DMS 273 (cell line): ENCODE results near the gene POMT2.
A peak's percentile ranks its signal among the peaks of the same experiment; 100 is the strongest.
"Not testable (repeated sequence)": the region's sequence is repeated elsewhere in the genome, so short reads cannot be mapped to it uniquely, and the experiment has no call there.

Experiments
- DNase-seq: peaks from one replicate; lab custom pipeline; 2025; ENCODE audit not compliant: unreplicated experiment; lab: John Stamatoyannopoulos, UW

The POMT2 gene

DNA sequence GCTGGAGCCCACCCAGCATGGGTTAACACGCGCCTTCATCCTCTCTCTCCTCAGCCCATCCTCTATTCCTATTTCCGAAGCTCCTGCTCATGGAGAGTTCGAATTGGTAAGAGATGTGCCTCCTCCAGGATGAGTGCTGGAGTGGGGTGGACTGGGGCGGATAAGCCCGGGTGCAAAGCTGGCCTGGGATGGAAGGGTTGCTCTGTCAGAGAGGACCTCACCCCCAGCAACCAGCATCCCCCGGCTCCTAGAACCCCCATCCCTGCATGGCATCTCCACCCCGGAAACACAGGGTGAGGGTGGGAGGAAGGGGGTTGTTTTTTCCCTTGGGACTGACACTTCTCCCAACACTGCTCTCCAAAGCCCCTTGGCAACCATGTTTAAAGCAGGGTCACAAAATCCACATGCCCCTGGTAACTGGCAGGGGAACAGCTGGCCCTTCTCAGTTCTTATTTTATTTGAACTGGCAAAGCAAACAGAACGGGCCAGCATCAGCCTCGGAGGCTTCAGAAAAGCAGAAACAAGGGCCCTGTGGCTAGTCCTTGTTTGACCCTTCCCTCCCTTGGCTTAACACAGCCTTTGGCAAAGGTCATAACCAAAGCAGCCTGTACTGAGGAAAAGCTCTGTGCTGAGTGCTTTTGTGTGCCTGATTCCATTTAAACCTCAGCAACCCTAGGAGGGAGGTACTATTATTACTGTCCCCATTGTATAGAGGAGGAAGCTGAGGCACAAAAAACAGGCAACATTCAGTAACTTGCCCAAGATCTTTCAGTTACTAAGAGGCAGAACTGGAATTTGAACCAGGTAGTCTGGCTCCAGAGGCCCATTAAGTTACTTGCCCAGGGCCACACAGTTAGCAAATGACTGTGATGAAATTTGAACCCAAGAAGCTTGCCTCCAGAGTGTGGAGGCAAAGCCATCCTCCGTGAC is 4.4 kb upstream of the POMT2 start:
- DNase-seq = no peak

- no peak for DNase-seq
Observed at GRCh38 chr14:77324289-77324688, 3.6 kb upstream of the POMT2 start.

DNA sequence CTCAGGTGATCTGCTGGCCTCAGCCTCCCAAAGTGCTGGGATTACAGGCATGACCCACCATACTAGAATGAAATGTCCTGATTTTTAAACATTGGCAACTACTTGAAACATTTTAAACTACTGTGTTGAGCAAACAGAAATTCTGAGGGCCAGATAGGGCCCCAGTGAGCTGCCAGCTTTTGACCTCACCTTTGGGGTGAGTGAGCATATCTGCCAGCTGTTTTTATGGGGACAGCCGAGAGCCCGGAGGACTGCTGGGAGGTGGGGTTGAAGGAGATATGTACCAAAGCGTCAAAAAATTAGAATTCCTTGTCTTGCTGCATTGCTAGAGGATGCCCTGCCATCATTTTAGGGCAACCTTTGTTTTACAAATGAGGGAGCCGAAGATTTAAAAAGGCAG is 2.9 kb upstream of the POMT2 start:
- DNase-seq = no peak

GRCh38 chr14:77322951-77323350 is 2.3 kb upstream of the POMT2 start:
- DNase-seq = no peak

- no peak for DNase-seq
Observed at GRCh38 chr14:77322250-77322902, 1.7 kb upstream of the POMT2 start.

- peak; percentile 45 for DNase-seq
Observed at GRCh38 chr14:77319422-77319821, 1.3 kb downstream of the POMT2 start.

DNA sequence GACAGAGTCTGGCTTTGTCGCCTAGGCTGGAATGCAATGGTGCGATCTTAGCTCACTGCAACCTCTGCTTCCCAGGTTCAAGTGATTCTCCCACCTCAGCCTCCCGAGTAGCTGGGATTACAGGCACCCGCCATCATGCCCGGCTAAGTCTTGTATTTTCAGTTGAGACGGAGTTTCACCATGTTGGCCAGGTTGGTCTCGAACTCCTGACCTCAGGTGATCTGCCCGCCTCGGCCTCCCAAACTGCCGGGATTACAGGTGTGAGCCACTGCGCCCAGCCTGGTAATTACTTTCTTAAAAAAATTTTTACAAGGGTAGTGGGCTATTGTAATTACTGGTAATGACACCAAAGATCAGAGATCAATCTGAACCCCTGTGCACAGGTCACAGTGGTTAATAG is 1.9 kb downstream of the POMT2 start:
- DNase-seq = not testable (repeated sequence)

GRCh38 chr14:77318006-77318553 is 2.6 kb downstream of the POMT2 start:
- no peak for DNase-seq

DNA sequence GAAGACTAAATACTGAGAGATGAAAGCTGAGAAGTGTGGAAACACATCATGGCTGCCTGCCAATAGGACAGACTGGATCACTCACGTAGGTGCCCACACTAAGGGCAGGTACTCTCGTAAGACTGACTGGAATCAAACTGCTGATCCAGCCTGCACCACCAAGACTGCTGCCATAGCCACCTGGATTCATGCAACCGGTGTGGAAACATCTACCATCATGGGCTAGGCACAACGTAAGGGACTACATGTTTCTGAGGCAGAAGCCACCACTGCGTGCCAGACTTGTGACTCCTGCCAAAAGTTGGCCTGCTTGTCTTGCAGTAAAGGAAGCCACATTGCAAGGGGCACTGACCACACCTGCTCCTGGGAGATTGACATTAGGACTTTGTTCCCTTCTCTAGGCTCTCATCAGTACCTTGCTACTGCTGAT is 3.8 kb downstream of the POMT2 start:
- peak; percentile 87 for DNase-seq

DNA sequence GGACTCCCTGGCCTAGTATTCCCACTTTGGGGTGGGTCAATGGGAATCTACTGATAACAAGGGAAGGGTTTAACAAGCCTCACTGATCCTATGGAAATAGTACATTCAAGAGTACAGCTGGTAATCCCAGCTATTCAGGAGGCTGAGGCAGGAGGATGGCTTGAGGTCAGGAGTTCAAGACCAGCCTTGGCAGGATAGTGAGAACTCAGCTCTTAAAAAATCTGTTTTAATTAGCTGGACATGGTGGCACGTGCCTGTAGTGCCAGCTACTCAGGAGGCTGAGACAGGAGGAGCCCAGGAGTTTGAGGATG is 4.5 kb downstream of the POMT2 start:
- DNase-seq = no peak

GRCh38 chr14:77314539-77315457 is 5.9 kb downstream of the POMT2 start:
- no peak for DNase-seq

DNA sequence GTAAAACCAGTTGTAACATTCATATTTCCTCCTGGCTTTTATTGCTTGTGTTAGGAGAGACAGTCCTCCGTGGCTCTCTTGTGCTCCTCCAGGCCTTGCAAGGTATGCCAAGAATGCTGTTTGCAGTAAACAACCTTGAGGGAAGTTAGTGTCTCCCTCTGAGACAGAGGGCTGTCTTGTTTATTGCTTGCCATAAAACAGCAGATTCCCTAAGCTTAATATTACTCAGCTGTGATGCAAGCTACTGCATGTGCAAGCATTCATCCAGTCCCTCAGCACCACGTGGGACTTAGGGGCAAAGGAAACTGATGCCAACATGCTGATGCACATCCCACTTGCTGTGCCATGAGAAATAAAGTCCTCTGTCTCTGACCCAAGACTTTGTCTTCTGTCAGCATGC is 6.6 kb downstream of the POMT2 start:
- no peak for DNase-seq

DNA sequence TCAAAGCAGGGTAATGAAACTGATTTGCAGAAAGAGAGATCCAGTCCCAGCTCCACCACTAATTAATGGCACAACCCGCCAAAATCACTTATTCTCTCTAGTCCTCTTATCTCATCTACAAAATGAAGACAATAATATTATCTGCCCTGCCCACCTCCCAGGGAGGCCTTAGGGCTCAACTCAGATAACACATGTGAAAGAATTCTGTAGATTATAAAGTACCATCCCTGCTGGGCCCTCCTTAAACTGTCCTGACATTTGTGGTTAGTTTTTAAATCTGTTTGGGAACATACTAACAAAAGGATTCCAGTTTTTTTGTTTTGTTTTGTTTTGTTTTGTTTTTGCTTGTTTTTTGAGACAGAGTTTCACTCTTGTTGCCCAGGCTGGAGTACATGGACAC is 7.3 kb downstream of the POMT2 start:
- DNase-seq = no peak

DNA sequence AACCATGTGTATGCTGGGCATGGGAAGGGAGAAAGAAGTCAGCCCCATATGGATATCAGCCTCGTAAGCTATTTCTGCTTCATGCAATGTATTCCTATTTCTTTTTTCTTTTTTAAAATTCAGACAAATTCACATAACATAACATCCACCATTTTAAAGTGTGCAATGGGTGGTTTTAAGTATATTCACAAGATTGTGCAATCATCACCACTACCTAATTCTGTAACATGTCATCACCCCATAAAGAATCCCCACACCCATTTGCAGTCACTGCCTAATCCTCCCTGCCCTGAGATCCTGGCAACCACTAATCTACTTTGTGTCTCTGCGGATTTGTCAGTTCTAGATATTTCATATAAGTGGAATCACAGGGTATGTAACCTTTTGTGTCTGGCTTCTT is 9.5 kb downstream of the POMT2 start:
- no peak for DNase-seq

GRCh38 chr14:77310026-77310425 is 10.7 kb downstream of the POMT2 start:
- DNase-seq = peak; percentile 84

DNA sequence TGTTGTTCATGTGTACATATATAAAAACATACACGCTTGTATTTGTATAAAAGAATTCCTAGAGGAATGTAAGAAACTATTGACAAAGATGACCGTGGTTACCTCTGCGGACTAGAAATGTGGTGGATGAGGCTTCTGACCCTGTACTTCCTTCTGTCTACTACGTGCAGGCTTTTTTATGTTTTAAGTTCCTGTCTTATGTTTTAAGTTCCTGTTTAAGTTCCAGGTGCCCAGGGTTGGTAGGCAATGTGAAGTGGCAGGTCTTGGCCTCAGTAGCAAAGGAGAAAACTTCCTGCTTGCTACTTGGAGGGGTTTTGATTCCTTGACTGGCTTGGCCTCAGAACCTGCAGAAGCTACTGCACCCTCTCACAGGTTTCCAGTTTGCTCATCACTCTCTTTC is 11.6 kb downstream of the POMT2 start:
- no peak for DNase-seq

DNA sequence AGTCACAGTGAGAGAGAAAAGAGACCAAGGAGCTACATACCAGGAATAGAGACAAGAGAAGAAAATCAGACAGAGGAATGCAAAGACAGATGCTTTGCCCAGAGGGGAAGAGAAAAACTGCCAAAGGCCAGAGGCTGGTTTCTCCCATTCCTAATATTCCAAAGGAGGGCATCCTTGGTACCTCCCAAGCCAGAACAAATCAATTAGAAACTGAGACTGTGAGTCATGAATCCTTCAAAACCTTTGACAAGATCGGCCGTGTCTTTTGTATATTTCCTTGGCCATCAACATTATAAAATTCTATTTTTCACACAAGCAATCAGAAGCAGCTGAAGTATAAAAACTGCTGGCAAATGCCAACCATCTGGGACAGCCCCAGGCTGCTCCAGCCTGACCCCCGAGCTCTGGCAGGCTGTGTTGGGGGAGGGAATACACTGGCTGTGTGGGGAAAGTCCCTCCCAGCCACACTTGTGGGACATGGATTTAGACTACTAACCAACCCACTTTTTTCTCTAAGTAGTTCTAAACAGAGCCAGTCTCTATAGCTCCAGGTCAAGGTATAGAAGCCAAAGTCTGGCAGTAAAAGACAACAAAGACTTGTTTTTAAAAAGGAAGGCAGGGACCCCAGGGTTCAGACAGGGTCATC is 13.7 kb downstream of the POMT2 start:
- DNase-seq = peak; percentile 86

DNA sequence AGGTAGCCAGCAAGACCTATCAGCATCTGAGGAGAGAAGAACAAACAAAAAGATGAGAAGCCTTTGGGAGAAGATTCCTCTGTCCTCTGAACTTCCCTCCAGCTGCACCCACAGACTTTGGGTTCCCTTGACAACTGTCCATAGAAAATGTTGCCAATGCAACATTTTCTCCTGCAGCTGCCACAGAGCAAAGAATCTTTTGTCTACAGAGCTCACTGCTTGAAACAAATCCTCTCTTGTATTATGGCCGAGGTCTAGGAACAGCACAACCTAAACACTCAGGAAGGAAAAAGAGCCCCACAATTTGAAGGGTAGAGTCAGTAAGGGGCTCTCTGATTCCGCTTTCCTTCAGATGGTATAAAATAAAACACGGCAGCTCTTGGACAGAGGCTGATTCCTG is 14.3 kb downstream of the POMT2 start:
- peak; percentile 47 for DNase-seq

DNA sequence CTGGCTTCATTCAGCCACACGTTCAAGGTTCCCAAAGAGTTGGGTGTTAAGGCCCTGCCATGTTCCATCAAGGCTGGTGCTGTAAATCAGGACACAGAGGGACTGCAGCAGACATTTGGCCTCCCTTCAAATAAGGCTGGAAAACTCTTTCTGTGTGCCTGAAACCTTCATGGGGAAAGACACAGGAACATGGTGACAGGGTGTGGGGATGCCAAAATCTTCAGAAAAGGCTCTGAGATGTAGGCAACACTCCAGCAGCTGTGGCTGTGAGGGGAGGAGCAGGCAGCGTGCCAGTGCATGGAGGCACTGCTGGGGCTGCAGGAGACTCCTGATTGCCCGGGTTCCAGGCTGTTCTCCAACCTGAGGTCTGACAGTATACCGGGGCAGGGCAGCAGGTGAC is 15.0 kb downstream of the POMT2 start:
- peak; percentile 55 for DNase-seq

- peak; percentile 33 for DNase-seq
Observed at GRCh38 chr14:77303417-77304156, 17.1 kb downstream of the POMT2 start.
